NOMO-1 (cell line): ENCODE measurements around the gene TXK.
"Not testable (repeated sequence)": the region's sequence is repeated elsewhere in the genome, so short reads cannot be mapped to it uniquely, and the experiment has no call there.

Experiments used
- DNase-seq, 2 experiments: peaks; one replicate each; lab custom pipeline; 2025; ENCODE audit not compliant: unreplicated experiment in 2 of 2; lab: John Stamatoyannopoulos, UW

TXK gene

GRCh38 chr4:48134081-48134480 lies at the start of gene TXK:
Gene TXK (minus strand): TSS chr4:48134250. CDS start chr4:48134170, 80 bp downstream.
- no peak for DNase-seq

DNA sequence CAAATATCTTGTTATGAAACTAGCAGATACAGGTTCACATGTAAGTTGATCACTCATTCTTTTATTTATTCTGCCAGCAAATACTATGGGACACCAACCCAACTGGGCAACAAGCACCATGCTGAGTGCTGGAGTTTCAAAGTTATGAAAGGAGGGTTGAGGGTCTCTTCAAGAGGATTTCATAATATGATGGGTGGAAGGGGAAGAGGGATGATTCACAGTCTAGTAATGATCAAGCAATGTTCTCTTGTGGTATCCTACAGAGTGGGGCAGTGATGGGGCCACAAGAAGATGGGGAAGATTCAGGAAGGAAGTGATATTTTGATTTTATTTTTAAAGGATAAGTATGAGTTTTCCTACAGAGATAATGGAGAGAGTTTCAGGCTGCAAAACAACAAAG lies 46.2 kb upstream of the TXK start:
- peak; percentile 48 to 69 for DNase-seq

- DNase-seq, result no peak
Observed at GRCh38 chr4:48178931-48179330, 44.9 kb upstream of the TXK start.

DNA sequence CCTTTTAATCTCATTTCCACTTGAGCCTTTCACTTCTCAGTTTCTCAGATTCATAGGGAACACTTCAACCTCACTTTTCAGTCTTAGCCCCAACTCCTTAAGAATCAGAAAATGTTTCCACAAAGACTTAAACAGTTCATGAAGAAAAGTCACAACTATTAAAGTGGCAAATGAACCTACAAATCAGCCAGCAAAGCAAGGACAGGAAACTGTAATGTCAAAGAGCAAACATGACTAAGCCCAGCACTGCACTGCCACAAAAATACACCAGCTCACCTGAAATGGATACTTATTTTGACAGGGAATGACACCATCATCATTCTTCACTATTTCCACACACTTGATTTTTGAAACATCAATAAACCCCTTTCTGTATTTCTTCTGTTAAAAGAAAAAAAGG lies 41.8 kb upstream of the TXK start:
- no peak for DNase-seq

DNA sequence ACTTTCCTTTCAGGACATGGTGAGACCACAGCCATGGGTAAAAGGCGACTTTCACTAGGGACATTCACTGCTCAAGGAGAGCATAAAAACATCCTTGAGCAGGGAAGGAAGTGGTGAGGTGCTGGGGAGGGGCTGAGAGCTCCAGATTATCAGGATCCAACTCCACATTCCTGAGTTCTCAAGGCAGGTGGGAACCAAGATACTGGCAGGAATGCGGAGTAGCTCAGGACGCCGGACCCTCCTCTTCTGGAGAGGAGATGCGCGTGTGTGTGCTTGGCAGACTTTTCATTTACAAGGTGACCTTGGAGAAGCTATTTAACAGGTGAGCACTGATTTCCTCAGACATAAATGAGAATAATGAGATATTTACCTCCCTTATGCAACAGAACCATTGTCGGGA lies 41.3 kb upstream of the TXK start:
- no peak for DNase-seq

GRCh38 chr4:48173056-48173991 lies 39.3 kb upstream of the TXK start:
- no peak for DNase-seq

DNA sequence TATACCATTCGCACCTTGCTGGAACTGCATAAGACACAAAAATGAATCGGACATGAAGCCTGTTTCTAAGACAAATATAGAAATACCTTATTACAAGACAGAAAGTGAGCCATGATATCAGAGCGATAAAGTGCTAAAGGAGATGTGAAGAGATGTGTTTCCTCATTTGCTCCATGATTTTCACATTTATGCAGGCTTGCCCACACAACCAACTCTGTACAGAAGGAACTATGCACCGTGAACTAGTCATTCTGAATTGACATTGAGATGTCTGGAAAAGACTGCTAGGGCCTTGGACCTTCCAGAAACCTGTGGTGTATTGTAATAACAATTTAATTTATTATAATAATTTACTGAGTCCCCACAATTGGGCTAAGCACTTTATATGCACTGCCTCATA lies 38.6 kb upstream of the TXK start:
- DNase-seq, result no peak

DNA sequence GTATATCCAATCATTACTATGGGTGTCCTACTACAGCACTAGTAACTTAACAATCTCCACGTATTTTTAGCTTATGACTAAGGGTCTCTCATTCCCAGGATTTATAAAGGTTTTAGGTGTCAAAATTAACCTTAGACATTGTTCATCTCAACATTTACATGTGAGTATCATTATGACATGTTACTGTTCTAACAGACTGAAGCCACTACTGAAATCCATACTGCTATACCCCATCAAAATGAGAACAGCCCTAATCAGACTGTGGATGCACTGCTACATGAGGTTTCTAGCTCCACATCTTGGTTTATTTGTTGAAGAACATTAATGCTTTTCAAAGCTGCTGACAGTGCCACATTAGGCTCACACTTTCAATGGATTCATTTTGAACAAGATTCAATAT lies 35.6 kb upstream of the TXK start:
- DNase-seq, result no peak

- no peak for DNase-seq
Observed at GRCh38 chr4:48167538-48168263, 33.7 kb upstream of the TXK start.

DNA sequence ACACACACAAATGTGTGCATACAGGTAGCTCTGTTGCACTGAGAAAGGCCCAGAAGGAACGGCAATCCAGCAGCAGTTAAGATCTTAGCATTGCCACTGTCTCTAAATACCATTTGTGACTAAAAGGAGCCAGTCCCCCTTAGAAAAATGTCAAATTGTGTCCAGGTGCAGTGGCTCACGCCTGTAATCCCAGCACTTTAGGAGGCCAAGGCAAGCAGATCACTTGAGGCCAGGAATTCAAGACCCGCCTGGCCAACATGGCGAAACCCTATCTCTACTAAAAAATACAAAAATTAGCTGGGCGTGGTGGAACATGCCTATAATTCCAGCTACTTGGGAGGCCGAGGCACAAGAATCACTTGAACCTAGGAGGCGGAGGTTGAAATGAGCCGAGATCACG lies 30.5 kb upstream of the TXK start:
- not testable (repeated sequence) for DNase-seq

GRCh38 chr4:48163746-48164145 lies 29.7 kb upstream of the TXK start:
- no peak for DNase-seq

GRCh38 chr4:48162162-48162561 lies 28.1 kb upstream of the TXK start:
- DNase-seq, result no peak

DNA sequence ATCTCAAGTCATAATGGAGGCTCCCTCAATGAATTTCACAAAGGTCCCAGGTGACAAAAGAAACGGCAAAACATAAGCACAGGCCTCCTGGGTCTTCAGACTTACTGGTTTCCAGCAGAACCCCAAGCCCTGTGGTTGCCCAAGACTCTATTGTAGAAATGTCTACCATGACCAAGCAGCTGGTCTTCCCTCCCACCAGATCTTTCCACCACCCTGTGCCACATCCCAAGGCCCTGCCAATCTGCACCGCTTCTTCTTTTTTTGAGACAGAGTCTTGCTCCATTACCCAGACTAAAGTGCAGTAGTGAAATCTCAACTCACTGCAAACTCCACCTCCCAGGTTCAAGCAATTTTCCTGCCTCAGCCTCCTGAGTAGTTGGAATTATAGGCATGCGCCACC lies 23.2 kb upstream of the TXK start:
- no peak for DNase-seq

- DNase-seq, result no peak
Observed at GRCh38 chr4:48156423-48156822, 22.4 kb upstream of the TXK start.

GRCh38 chr4:48153791-48154550 lies 19.9 kb upstream of the TXK start:
- DNase-seq, result no peak

DNA sequence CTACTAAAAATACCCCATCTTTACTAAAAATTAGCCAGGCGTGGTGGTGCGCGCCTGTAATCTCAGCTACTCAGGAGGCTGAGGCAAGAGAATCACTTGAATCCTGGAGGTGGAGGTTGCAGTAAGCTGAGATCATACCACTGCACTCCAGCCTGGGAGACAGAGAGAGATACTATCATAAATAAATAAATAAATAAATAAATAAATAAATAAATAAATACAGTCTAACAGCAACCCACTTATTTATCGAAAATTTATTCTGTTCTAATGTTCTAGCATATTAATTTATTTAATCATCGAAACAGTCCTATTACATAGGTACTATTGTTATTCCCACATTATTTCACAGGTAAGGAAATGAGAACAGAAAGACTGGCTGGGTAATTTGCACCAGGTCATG lies 18.2 kb upstream of the TXK start:
- DNase-seq, result no peak

DNA sequence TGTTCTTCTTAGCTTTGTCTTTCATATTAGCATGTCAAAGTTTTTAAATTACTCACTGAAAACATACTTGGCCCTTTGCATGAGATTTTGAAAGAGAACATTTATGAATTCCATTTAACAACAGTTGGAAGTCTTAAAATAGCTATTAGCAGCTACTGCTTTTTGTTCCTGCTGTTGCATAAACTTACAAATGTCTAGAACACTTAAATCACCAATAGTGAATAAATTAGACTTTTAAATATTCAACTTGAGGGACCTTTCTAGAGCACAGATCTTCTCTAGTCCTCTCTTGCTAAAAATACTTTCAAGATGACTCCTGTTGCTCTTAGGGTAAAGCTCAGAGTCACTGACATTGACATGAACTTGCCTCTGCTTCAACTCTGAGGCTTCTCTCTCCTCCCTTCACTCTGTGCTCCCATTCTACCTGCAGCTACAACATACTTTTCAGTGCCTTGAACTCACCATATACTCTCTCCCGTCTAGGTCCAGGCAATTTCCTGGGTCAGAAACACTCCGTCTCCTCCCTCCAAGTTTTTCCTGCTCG lies 15.8 kb upstream of the TXK start:
- DNase-seq, result no peak

DNA sequence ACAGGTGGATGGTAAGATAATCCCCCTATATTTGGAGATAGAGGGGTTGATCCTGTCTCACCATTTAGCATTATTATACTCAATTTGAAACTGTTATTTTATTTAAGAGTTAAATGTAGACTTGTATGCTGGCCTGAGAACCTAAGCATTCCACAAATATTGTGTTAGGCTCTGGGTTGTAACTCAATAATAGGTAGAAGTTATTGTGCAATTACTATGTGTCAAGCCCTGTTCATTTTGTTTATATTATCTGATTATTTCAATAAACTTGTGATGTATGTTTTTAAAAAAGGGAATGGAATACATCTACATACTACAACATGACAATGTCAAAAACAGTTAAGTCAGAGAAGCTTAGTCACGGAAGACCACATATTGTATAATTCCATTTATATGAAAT lies 13.6 kb upstream of the TXK start:
- DNase-seq, result no peak

DNA sequence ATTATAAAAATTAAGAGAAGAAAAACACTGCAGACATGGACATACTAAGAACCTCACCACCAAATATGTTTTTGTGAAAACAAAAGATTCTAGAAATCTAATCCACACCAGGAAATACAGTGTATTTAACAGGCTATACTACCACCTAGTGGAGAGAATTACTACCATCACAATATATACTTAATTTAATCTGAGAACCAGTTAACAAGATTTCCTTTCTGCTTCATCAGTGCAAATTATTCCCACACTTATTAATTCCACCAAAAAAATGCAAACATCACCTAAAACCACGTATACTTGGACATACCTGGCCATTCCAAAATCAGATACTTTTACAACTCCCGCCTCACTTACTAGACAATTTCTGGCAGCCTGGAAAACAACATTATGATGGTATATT lies 7.0 kb upstream of the TXK start:
- DNase-seq, result peak in 1 of 2 experiments; percentile 64

DNA sequence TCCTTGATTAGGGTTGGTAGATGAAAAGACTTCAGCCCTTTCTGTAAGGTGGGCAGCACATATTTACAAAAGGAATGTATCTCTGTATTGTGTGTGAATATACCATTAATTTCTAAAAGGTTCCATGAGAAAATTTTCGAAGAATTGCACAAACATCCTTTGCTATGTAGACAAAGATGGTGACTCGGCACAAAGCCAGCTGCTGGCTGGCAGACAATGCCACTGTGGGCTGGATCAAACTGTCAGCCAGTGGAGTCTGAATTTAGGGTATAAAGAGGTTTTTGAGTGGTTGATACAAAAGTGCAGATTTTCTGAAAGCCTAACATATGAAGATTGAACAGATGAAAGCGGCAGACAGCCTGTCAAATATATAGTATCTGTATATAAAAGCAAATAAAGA lies 5.6 kb upstream of the TXK start:
- no peak for DNase-seq

GRCh38 chr4:48138936-48139335 lies 4.9 kb upstream of the TXK start:
- DNase-seq, result no peak
